ENCODE measurements around the gene SBF2.

Gene SBF2

DNA sequence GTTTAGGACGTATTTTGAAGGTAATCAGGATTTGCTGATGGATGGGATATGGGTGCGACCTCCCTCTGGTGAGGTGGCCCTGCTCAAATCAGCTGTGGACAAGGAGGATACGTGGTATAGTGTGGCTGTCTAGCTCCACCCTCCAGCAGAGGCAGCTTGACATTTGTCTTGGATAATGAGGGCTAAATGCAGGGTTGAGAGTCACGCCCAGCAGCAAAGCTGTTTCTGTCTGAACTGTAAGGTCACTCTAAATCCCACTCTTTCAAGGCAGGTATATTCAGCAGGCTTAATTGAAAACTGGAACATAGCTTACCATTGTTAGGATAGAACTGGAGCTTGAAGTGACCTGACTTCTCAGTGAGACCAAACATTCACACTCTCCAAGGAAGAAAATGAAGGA, 531.5 kb downstream of the SBF2 start:
- TF ChIP-seq, protein P1, sequence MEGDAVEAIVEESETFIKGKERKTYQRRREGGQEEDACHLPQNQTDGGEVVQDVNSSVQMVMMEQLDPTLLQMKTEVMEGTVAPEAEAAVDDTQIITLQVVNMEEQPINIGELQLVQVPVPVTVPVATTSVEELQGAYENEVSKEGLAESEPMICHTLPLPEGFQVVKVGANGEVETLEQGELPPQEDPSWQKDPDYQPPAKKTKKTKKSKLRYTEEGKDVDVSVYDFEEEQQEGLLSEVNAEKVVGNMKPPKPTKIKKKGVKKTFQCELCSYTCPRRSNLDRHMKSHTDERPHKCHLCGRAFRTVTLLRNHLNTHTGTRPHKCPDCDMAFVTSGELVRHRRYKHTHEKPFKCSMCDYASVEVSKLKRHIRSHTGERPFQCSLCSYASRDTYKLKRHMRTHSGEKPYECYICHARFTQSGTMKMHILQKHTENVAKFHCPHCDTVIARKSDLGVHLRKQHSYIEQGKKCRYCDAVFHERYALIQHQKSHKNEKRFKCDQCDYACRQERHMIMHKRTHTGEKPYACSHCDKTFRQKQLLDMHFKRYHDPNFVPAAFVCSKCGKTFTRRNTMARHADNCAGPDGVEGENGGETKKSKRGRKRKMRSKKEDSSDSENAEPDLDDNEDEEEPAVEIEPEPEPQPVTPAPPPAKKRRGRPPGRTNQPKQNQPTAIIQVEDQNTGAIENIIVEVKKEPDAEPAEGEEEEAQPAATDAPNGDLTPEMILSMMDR (IDR thresholded peaks at IDR 0.05; ENCODE audit: poor library complexity, severe bottlenecking), result no peak
- peaks cover 16% of the 10 kb centered on the region for H3K4me1 ChIP-seq (ENCODE audit: insufficient read depth, poor library complexity, severe bottlenecking)
- no peaks in the 10 kb centered on the region for H3K9me3 ChIP-seq (ENCODE audit: severe bottlenecking)
- H3K27me3 ChIP-seq (ENCODE audit: insufficient read depth, poor library complexity, severe bottlenecking), result no peaks in the 10 kb centered on the region
- no peak for DNase-seq (ENCODE audit: low spot score)
- H3K27ac ChIP-seq (ENCODE audit: poor library complexity, severe bottlenecking), result no peak overlapping the region
- no peak overlapping the region for H3K4me3 ChIP-seq (ENCODE audit: severe bottlenecking)
- H3K36me3 ChIP-seq (ENCODE audit: low read depth), result no peaks in the 10 kb centered on the region
- ATAC-seq (ENCODE audit: low read depth), result no peak

GRCh38 chr11:9761441-9761945, 532.5 kb downstream of the SBF2 start:
- no peaks in the 10 kb centered on the region for H3K36me3 ChIP-seq (ENCODE audit: low read depth)
- peaks cover 20% of the 10 kb centered on the region for H3K4me1 ChIP-seq (ENCODE audit: insufficient read depth, poor library complexity, severe bottlenecking)
- H3K27me3 ChIP-seq (ENCODE audit: insufficient read depth, poor library complexity, severe bottlenecking), result no peaks in the 10 kb centered on the region
- H3K27ac ChIP-seq (ENCODE audit: poor library complexity, severe bottlenecking), result no peak overlapping the region
- H3K9me3 ChIP-seq (ENCODE audit: severe bottlenecking), result no peaks in the 10 kb centered on the region
- TF ChIP-seq, protein P1 (IDR thresholded peaks at IDR 0.05; ENCODE audit: poor library complexity, severe bottlenecking), result no peak
- DNase-seq (ENCODE audit: low spot score) (no peak), ATAC-seq (ENCODE audit: low read depth) (no peak)
- no peak overlapping the region for H3K4me3 ChIP-seq (ENCODE audit: severe bottlenecking)

- peaks cover 23% of the 10 kb centered on the region for H3K4me1 ChIP-seq (ENCODE audit: insufficient read depth, poor library complexity, severe bottlenecking)
- TF ChIP-seq, protein P1 (IDR thresholded peaks at IDR 0.05; ENCODE audit: poor library complexity, severe bottlenecking), result no peak
- no peak overlapping the region for H3K4me3 ChIP-seq (ENCODE audit: severe bottlenecking)
- no peaks in the 10 kb centered on the region for H3K27me3 ChIP-seq (ENCODE audit: insufficient read depth, poor library complexity, severe bottlenecking)
- DNase-seq (ENCODE audit: low spot score) (no peak), ATAC-seq (ENCODE audit: low read depth) (no peak)
- H3K27ac ChIP-seq (ENCODE audit: poor library complexity, severe bottlenecking), result peak overlapping the region; percentile 78
- H3K9me3 ChIP-seq (ENCODE audit: severe bottlenecking), result no peaks in the 10 kb centered on the region
- no peaks in the 10 kb centered on the region for H3K36me3 ChIP-seq (ENCODE audit: low read depth)
Measured at GRCh38 chr11:9760193-9760575, 533.8 kb downstream of the SBF2 start.

DNA sequence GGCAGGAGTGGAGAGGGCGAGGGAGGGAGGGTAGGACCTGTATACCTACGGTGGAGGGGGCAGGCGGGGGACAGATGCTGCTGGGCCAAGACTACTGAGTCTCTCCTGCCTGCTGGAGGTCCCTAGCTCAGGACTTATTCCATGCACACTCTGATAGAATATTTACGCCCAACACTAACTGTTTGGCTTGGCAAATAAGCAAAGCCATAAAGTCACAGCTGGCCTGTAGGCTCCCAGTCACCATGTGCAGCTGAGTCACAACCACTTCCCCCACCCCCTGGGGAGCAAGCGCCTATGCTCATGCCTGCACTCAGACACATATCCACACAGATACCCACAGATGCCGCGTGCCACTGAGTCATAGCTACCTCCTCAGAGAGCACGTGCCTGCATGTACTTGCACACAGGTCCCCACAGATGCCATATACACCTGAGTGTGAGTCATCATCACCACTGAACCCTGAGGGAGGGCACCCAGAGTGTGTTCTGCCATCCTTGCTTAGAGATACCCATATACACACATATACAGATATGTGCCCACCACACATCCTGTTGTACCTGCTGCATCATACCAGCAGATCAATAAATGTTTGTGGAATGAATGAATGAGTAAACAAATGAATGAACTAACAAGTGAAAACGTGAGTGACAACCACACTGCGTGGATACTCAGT, 534.4 kb downstream of the SBF2 start:
- Histone ChIP-seq H3K27me3 (ENCODE audit: insufficient read depth, poor library complexity, severe bottlenecking) (no peaks in the 10 kb centered on the region), H3K27ac (ENCODE audit: poor library complexity, severe bottlenecking) (peak overlapping the region; percentile 78), H3K4me3 (ENCODE audit: severe bottlenecking) (no peak overlapping the region), H3K9me3 (ENCODE audit: severe bottlenecking) (no peaks in the 10 kb centered on the region), H3K36me3 (ENCODE audit: low read depth) (no peaks in the 10 kb centered on the region), H3K4me1 (ENCODE audit: insufficient read depth, poor library complexity, severe bottlenecking) (peaks cover 24% of the 10 kb centered on the region)
- TF ChIP-seq, protein P1 (IDR thresholded peaks at IDR 0.05; ENCODE audit: poor library complexity, severe bottlenecking), result no peak
- ATAC-seq (ENCODE audit: low read depth), result peak; percentile 81
- peak; percentile 96 for DNase-seq (ENCODE audit: low spot score)
